RKO (cell line): ENCODE results near the gene NT5C.

Source experiments
- DNase-seq: peaks from one replicate; pipeline ENCODE4 v3.0.0-alpha.2; 2016; ENCODE audit warnings: low spot score

Gene NT5C

DNA sequence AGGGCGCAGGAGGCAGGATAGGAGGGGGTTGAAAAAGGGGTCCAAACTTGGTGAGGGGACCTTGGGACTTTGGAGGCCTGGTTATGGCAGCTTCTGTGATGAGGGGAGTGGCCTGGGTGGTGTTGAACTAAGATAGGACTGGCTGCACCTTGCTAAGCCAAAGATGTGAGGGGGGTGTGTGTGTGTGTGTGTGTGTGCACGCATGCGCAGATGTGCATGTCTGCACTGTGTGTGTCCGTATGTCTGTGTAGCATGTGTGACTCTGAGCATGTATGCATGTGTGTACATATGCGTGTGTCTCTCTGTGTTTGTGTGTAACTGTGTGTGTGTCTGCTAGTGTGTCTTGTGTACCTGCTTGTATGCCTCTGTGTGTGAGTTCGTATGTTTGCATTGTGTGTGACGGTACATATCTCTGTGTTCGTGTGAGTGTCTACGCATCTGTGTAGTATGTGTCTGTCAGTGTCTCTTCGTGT lies 39.7 kb downstream of the NT5C start:
- DNase-seq = no peak

DNA sequence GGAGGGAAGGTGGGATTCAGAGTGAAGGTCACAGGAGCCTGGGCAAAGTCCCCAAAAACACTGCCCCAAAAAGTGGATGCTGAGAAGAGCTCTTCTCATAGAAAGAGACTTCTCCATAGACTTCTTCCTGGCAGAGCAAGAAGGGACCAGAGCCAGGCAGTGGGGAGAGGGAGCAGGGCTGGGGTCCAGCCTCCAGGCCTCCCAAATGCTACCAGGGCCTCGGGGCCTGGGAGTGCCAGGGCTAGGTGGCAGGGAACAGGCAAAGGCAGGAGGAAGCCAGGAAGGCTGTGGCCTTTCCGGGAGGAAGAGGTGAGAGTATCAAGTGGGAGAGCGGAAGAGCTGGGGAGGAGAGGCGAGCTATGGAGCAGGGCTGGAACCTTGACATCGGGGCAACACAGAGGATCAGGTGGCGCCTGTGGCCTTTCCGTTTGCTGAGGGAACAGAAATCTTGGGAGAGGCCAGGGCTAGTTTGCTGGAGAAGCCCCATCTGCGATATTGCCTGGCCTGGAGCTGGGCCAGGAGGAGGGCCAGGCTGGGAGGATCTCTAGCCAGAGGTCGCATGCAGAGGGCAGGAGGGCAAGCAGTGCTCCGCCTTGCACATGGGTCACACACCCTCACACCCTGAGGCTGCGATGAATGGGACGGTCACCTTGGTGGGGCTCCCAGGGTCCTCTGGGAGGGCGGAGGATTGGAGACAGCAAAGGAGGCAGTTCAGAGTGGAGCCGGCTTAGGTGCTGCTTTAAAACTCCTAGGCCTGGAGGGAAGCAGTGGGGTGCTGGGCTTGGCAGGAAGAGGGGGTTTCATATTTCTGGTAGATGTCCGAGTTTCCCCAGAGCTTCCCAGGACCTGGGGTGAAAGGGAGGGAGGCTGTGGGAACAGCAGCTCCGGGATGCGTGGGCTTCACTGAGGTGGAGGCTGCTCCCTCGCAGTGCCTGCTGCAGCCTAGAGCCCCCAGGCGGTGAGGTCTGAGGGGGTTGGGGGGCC lies 40.4 kb downstream of the NT5C start:
- no peak for DNase-seq

DNA sequence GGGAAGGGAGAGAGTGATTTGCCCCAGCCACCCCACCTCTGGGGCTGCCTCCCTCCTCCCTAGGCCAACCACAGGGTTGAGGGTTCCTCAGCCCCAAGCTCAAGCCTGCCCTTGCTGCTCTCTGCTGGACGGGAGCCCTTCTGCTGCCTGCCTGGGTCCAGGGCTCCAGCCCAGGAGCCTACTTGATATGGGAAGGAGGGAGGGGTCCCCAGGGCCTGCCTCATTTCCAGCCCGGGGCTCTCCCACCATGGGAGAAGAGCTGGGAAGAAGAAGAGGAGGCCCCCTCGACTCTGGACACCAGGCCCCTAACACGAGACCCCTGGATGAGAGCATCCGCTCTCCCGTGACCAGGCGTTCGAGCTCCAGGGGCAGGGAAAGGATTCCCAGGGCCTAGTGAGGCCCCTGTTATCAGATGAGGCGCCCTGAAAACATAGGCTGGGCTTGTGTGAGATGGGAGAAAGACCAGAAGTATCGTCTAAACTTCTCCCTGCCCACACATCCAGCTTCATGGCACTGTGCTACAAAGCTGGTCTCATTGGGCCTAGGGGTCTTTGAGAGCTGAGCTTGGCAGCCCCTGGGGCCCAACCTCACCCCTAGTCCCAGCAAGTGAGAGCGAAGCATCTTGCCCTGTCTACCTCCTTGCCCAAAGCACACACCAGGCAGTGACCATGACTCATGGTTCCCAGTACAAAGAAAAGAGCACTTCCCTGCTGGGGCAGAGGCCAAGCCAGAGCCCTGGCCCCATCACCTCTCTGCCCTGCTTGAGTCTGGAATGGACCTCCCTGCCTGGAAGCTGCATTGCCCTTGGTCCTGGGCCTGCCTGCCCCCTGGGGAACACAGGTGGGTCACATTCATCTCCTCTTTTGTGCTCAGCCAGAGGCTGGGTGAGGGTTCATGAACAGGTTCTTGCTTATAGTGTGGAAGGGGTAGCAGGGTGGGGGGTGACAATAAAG lies 42.8 kb downstream of the NT5C start:
- DNase-seq = peak; percentile 79

GRCh38 chr17:75087558-75088453 lies 43.7 kb downstream of the NT5C start, which contains the start of gene SLC16A5:
SLC16A5 (plus strand) TSS chr17:75087954; CDS start chr17:75093637, 5,683 bp downstream.
- peak; percentile 89 for DNase-seq

GRCh38 chr17:75087182-75087557 lies 44.4 kb downstream of the NT5C start:
- DNase-seq = no peak

DNA sequence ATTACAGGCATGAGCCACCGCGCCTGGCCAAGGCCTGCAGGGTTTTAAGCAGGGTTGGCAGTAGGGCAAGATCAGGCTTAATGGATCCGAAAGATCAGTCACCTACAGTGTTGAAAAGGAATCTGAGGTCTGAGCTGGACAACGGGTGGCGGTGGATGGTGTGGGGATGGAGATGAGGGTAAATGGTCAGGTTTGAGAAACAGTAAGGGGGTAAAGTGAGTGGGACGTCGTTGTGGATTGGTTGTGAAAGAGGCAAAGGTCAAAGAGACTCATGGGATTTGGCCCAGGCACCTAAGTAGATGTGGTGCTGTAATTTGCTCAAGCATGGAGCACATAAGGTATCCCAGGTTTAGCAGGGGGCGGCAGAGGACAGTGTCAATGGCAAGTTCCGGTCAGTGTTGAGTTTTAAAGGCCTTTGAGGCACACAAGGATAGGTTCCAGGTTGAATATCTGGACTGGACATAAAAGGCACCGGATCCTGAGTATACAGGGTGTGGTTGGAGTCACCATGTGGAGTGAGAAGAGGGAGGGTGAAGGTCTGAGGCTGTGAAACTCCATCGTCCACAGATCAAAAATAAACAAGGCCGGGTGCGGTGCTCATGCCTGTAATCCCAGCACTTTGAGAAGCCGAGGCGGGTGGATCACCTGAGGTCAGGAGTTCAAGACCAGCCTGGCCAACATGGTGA lies 44.9 kb downstream of the NT5C start:
- DNase-seq = no peak

GRCh38 chr17:75084039-75084660 lies 47.4 kb downstream of the NT5C start:
- no peak for DNase-seq

DNA sequence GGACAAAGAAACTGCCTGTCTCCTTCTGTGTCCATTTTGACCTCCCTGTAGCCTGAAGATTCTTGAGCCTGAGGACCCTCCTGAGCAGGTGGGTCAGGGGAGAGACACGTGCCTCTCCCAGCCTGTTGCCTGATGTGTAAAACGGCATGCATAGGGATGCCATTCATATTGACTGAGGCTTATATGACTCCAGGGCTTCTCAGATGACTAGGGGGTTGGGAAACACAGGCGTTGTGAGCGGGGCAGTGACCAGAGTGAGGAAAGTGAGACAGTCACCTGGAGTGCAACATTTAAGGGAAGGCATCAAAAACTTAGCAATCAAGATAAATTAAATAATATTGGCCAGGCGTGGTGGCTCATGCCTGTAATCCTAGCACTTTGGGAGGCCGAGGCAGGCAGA lies 48.9 kb downstream of the NT5C start:
- no peak for DNase-seq

DNA sequence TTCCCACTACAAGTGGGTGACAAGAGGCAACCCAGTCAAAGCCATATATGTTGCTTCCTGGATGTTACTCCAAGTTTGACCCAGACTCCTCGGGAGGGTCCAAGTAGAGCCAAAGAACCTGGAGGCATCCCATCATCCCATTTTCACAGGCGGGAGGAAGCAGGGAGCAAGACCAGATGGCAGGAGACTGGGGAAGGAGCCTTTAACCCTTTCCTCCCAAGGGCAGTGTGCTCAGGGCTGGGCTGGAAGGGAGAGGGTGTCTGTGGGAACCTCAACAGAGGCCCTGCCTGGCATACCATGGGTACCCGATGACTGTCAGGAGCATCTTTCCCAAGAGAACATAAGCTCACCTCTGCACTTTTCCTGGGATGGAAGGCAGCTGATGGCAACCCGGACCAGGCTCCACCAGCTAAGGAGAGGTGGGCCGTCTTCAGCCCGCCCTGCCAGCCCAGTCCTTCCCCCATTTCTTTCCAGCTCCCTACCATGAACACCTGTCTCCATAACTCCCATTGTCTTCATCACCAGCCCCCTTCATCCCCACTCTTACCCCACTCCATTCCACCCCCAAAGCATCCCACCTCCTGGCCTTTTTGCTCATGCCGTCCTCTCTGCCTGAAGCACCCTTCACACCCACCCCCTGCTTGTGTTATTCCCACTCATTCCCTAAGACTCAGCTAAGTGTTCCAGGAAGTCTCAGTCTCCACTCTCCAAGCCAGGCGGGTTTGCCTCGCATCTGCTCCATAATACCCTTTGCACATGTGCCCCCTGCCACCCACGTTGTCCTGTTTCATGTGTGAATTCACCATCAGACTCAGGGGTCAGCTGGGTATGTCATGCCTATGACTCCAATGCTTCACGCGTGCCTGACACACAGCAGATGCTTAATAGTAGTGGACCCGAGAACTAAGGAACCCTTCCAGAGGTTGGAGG lies 49.7 kb downstream of the NT5C start:
- DNase-seq = no peak
